ENCODE data around the gene NELL1. TPM values are rescaled to one million over a fixed set of nuclear protein-coding genes. Genes with fewer than 3 reads are reported as not detected.

Gene NELL1
- total and polyA plus RNA-seq, 2 experiments from 2014 or later, result 1.6 TPM; not detected in 1

GRCh38 chr11:20627701-20628100, 41.7 kb upstream of the NELL1 start:
- no peak overlapping the region for H3K27ac ChIP-seq (ENCODE audit: low read depth)
- no peaks in the 10 kb centered on the region for H3F3A ChIP-seq (replicated peaks; ENCODE audit: low read depth)
- H3K4me1 Mint-ChIP-seq, result peaks cover 20% of the 10 kb centered on the region
- H3K4me2 ChIP-seq, result no peak overlapping the region
- TF ChIP-seq JUNB (IDR thresholded peaks at IDR 0.05; ENCODE audit: unreplicated experiment) (no peak), STAT1 (IDR thresholded peaks at IDR 0.05; ENCODE audit: unreplicated experiment) (no peak), ZNF114 (CRISPR knock-in tag; IDR thresholded peaks at IDR 0.05) (no peak), ETS1 (IDR thresholded peaks at IDR 0.05) (no peak)
- H3K27me3 ChIP-seq (ENCODE audit: insufficient read depth), result no peaks in the 10 kb centered on the region
- H3K36me3 Mint-ChIP-seq (ENCODE audit: low read depth), result no peaks in the 10 kb centered on the region
- no peak overlapping the region for H3K27ac Mint-ChIP-seq
- no peak overlapping the region for H2AFZ ChIP-seq
- DNase-seq (ENCODE audit: low spot score), result no peak
- H3K27me3 Mint-ChIP-seq (ENCODE audit: insufficient read depth, low read depth, poor library complexity), result no peaks in the 10 kb centered on the region
- H3K4me1 ChIP-seq (ENCODE audit: insufficient read depth), result no peaks in the 10 kb centered on the region
- H3K4me3 Mint-ChIP-seq, result no peak overlapping the region
- no peak overlapping the region for H3K4me3 ChIP-seq
- H3K9me2 ChIP-seq (ENCODE audit: insufficient read depth), result no peaks in the 10 kb centered on the region
- no peaks in the 10 kb centered on the region for H3K79me2 ChIP-seq (replicated peaks; ENCODE audit: insufficient read depth)
- H3K36me3 ChIP-seq (ENCODE audit: insufficient read depth), result no peaks in the 10 kb centered on the region
- no peak for ATAC-seq
- H3K9me3 Mint-ChIP-seq, result no peaks in the 10 kb centered on the region; the same call in 2 of the 3 replicates
- H4K20me1 ChIP-seq (replicated peaks; ENCODE audit: insufficient read depth), result no peaks in the 10 kb centered on the region

- no peaks in the 10 kb centered on the region for H3K36me3 ChIP-seq (ENCODE audit: insufficient read depth)
- no peak overlapping the region for H3K4me2 ChIP-seq
- peaks cover 1% of the 10 kb centered on the region for H3K27me3 Mint-ChIP-seq (ENCODE audit: insufficient read depth, low read depth, poor library complexity)
- no peaks in the 10 kb centered on the region for H3F3A ChIP-seq (replicated peaks; ENCODE audit: low read depth)
- no peak overlapping the region; the same call in 1 of the 2 replicates for H2AFZ ChIP-seq
- no peaks in the 10 kb centered on the region; the same call in 2 of the 3 replicates for H3K9me3 Mint-ChIP-seq
- ATAC-seq (no peak), DNase-seq (ENCODE audit: low spot score) (no peak)
- H3K9me2 ChIP-seq (ENCODE audit: insufficient read depth), result no peaks in the 10 kb centered on the region; the same call in 1 of the 2 replicates
- no peaks in the 10 kb centered on the region for H3K79me2 ChIP-seq (replicated peaks; ENCODE audit: insufficient read depth)
- peaks cover 4% of the 10 kb centered on the region; the same call in 1 of the 2 replicates for H3K4me1 ChIP-seq (ENCODE audit: insufficient read depth)
- no peak overlapping the region for H3K4me3 ChIP-seq
- peaks cover 11% of the 10 kb centered on the region for H3K4me1 Mint-ChIP-seq
- no peaks in the 10 kb centered on the region for H3K36me3 Mint-ChIP-seq (ENCODE audit: low read depth)
- no peak overlapping the region for H3K27ac Mint-ChIP-seq
- no peaks in the 10 kb centered on the region for H4K20me1 ChIP-seq (replicated peaks; ENCODE audit: insufficient read depth)
- H3K27me3 ChIP-seq (ENCODE audit: insufficient read depth), result no peaks in the 10 kb centered on the region
- no peak overlapping the region for H3K4me3 Mint-ChIP-seq
- H3K27ac ChIP-seq (ENCODE audit: low read depth), result no peak overlapping the region
- TF ChIP-seq EZH2phosphoT487 (IDR thresholded peaks at IDR 0.05; ENCODE audit: unreplicated experiment), result no peak
- no peak for TF ChIP-seq ZNF331 (CRISPR knock-in tag; IDR thresholded peaks at IDR 0.05; ENCODE audit: low read depth)
- TF ChIP-seq JUNB (IDR thresholded peaks at IDR 0.05; ENCODE audit: unreplicated experiment), result no peak
- no peak for TF ChIP-seq ZNF462 (CRISPR knock-in tag; IDR thresholded peaks at IDR 0.05)
- no peak for TF ChIP-seq NANOG (IDR thresholded peaks at IDR 0.05; ENCODE audit: borderline replicate concordance)
- no peak for TF ChIP-seq REST (IDR thresholded peaks at IDR 0.05; ENCODE audit: unreplicated experiment)
- TF ChIP-seq ZNF114 (CRISPR knock-in tag; IDR thresholded peaks at IDR 0.05), result no peak
- no peak for TF ChIP-seq EZH2 (IDR thresholded peaks at IDR 0.05; ENCODE audit: low read depth, unreplicated experiment)
These were observed 37.7 kb upstream of the NELL1 start for GRCh38 chr11:20631519-20632168.

All from GM23338 (cell line).